ENCODE measurements around the gene GSPT1.
"Not testable (repeated sequence)": the region's sequence is repeated elsewhere in the genome, so short reads cannot be mapped to it uniquely, and the experiment has no call there.

Gene GSPT1

GRCh38 chr16:11915644-11916523 lies at the start of gene GSPT1:
Gene GSPT1, minus strand, starts transcription at chr16:11915956. Its CDS starts 236 bp downstream, at chr16:11915720.
- DNase-seq: peak; percentile 71 to 94

GRCh38 chr16:11964761-11965551 lies 49.2 kb upstream of the GSPT1 start, which contains the start of gene TNFRSF17:
Gene TNFRSF17, plus strand, starts transcription at chr16:11965210. Its CDS starts 115 bp downstream, at chr16:11965325.
- DNase-seq: no peak

DNA sequence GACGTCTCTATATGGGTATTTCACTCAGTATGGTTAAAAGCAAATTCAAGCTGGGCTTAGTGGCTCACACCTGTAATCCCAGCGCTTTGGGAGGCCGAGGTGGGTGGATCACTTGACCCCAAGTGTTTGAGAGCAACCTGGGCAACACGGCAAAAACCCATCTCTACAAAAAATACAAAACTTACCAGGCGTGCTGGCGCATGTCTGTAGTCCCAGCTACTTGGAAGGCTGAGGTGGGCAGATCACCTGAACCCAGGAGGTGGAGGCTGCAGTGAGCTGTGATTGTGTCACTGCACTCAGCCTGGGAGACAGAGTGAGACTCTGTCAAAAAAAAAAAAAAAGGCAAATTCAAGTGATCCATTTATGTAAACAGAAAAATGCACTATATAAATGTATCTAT lies 48.0 kb upstream of the GSPT1 start:
- no peak for DNase-seq

DNA sequence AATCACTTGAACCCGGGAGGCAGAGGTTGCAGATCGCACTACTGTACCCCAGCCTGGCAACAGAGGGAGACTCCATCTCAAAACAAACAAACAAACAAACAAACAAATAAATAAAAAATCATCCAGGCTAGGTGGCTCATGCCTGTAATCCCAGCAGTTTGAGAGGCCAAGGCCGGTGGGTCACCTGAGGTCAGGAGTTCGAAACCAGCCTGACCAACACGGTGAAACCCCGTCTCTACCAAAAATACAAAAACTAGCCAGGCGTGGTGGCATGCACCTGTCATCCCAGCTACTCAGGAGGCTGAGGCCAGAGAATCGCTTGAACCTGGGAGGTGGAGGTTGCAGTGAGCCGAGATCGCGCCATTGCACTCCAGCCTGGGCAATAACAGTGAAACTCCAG lies 47.2 kb upstream of the GSPT1 start:
- not testable (repeated sequence) for DNase-seq

GRCh38 chr16:11962457-11962856 lies 46.7 kb upstream of the GSPT1 start:
- not testable (repeated sequence) for DNase-seq

GRCh38 chr16:11957591-11958395 lies 42.0 kb upstream of the GSPT1 start:
- no peak for DNase-seq

DNA sequence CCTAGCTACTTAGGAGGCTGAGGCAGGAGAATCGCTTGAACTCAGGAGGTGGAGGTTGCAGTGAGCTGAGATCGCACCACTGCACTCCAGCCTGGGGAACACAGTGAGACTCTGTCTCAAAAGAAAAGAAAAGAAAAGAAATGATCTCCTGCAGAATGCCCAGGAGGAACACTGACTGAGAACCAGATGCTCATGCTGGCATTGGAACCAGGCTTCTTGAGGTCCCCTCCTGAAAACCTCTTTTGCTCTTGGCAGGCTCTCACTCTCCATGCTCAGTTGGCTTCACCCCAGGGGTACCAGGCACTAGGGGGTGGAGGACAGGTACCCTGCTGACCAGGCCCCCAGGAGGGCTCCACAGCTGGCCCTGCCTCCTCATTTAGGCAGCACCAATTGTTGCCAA lies 40.8 kb upstream of the GSPT1 start:
- no peak for DNase-seq

GRCh38 chr16:11955713-11956123 lies 40.0 kb upstream of the GSPT1 start:
- no peak for DNase-seq

- not testable (repeated sequence) for DNase-seq
These were observed 37.8 kb upstream of the GSPT1 start for GRCh38 chr16:11953576-11953975.

GRCh38 chr16:11950388-11950787 lies 34.6 kb upstream of the GSPT1 start:
- no peak for DNase-seq

DNA sequence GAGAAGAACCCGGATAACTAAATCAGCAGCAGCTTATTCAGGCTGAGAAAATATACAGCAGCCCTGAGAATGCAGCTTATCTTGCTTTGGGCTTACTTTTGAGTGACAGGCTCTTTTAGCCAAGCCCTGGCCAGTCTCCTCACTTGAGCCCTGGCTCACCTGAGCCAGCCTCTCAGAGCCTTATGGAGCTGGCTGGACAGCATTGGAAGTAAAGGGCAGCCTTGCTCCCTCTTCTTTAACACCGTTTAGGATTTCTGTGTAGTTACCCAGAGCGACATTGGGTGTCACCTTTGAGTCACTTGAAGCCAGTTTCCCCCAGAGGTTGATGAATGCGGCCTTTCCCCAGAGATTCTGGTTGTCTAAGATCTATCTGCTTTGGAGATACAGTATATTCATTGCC lies 33.8 kb upstream of the GSPT1 start:
- no peak for DNase-seq

- DNase-seq: no peak
These were observed 33.1 kb upstream of the GSPT1 start for GRCh38 chr16:11948819-11949218.

- no peak for DNase-seq
These were observed 30.7 kb upstream of the GSPT1 start for GRCh38 chr16:11946433-11946832.

GRCh38 chr16:11941945-11942344 lies 26.2 kb upstream of the GSPT1 start, which contains the start of gene NPIPB2:
Gene NPIPB2, minus strand, starts transcription at chr16:11942045. Its CDS starts 0 bp downstream, at chr16:11942045.
- not testable (repeated sequence) for DNase-seq

GRCh38 chr16:11927350-11927749 lies 11.6 kb upstream of the GSPT1 start:
- DNase-seq: not testable (repeated sequence)

GRCh38 chr16:11924046-11924445 lies 8.3 kb upstream of the GSPT1 start:
- DNase-seq: not testable (repeated sequence)

GRCh38 chr16:11916524-11917285 lies 949 bp upstream of the GSPT1 start:
- DNase-seq: no peak

DNA sequence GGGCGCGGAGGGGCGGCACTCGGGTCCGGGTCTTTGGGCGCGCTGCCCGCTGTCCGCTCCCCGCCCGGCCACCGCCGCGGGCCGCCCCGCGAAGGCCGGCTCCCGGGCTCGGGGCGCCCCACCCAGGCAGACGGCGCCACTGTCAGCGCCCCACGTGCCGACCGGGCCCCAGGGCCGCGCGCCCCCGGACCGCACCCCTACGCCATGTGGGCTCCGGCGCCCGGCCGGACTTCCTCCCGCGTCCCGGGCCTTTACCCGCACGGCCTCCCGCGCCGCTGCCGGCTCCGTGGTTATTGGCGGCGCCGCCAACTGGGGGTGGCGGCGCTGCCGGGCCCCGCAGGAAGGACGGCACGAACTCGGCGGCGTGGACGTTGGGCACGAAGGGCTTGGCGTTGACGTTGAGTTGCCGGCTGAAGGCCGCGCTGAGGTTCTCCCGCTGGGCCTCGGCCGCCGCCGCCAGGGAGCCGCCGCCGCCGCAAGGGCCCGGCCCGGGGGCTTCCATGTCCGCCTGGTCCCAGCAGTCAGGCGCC lies 577 bp downstream of the GSPT1 start:
- DNase-seq: no peak

DNA sequence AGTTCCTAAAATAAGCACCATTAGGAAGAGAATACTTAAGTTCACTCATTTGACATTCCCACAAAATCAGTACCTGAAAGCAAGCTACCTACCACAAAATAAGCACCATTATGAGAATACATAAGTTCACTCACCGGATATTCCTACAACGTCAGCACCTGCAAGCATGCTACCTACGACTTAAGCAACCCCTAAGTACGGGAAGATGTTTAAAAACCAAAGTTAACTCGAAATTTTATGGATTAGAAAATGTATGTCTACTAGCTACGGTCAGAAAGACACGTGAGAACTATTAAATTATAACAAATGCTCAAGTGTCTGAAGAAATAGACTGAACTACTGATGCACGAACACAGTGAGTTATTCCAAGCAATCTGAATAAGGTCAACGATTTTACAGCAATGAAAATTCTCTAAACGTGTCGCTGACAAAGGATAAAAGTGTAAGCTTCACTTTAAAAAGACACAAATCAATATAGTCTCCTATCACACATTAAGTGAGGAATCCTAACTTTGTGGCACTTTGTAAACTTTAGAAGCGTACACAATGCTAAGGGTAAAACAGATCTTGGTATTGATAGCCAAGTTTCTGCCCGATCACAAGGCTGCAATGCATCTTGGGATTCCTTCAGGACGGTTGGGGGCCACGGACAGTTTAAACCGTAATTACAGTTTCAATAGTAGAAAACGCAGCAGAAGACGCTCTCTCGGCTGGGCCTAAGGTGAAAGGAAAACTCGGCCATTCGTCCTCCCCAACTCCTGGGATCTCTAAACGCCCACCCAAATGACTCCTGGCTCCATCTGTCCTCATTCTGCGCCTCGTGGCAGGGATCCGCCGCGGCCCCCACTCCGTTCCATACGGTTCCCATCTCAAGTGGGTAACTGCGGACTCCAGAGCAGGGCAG lies 1.3 kb downstream of the GSPT1 start:
- DNase-seq: no peak

DNA sequence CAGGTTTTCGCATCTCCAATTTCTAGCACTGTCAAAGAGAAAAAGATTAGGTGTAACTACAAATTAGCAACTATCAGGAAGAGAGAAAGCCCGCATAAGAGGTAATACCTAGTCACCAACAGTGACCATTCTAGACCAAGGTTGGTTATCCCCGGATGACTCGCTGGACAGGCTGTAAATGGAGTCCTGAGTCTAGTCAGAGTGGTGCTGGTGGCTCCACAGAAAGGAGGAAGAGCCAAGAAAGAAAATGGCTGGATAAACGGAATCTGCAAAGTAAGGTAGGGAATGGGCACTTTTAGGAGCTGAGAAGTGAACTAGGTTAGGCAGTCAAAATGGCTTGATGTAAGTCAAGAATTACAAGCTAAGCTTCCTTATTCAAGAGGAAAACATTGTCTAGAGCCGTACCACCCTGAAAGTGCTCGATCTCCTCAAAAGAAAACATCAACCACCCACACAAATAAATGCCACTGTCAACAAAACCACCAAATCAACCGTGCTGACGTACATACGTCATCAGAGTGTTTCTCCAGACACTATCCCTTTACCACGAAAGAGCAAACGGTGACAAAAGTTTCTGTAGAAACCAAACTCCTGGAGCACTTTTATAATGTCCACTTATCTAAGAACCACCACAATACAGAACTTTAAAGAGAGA lies 2.2 kb downstream of the GSPT1 start:
- DNase-seq: no peak

Measured in cerebellar nuclear complex (tissue), 1 donor.